Lung (tissue), 12 donors: ENCODE data around the gene AGPAT2. TPM values are rescaled to one million over a fixed set of nuclear protein-coding genes. Genes with fewer than 3 reads are reported as not detected.

Experiments used
- ATAC-seq: fragments of 200-7000 bp; cut with Tn5 transposase; one replicate; pipeline ENCODE4 v1.9.1; 2020; ENCODE audit warnings: moderate number of reproducible peaks; ENCODE audit not compliant: insufficient read depth, low FRiP score
- DNase-seq, 3 donors: peaks; one replicate each; pipeline ENCODE4 v3.0.0-alpha.2; 2013 to 2017
- H3K27ac ChIP-seq, 2 donors: one replicate each; pipeline ENCODE4 v1.5.1; 2013; ENCODE audit warnings: mild to moderate bottlenecking in 2 of 2, moderate library complexity in 2 of 2, control low read depth in 1 of 2, inconsistent platforms in 1 of 2, low read depth in 1 of 2, low read length in 1 of 2
- H3K27me3 ChIP-seq, 3 donors: one replicate each; pipeline ENCODE4 v1.5.1; 2013; ENCODE audit warnings: low read length in 2 of 3; ENCODE audit not compliant: control insufficient read depth in 3 of 3, insufficient read depth in 3 of 3
- H3K36me3 ChIP-seq, 4 donors: one replicate each; pipeline ENCODE4 v1.5.1; 2013; ENCODE audit warnings: low read length in 4 of 4, mild to moderate bottlenecking in 1 of 4, moderate library complexity in 1 of 4; ENCODE audit not compliant: control insufficient read depth in 4 of 4, insufficient read depth in 4 of 4
- H3K4me1 ChIP-seq, 5 donors: one replicate each; pipeline ENCODE4 v1.5.1; 2013; ENCODE audit warnings: low read length in 5 of 5, mild to moderate bottlenecking in 2 of 5, moderate library complexity in 1 of 5; ENCODE audit not compliant: control insufficient read depth in 5 of 5, insufficient read depth in 5 of 5
- H3K4me3 ChIP-seq: one replicate; pipeline ENCODE4 v1.5.1; 2013; ENCODE audit warnings: mild to moderate bottlenecking, control low read depth, moderate library complexity
- H3K9ac ChIP-seq, 2 donors: one replicate each; pipeline ENCODE4 v1.5.1; 2013; ENCODE audit warnings: low read length in 2 of 2, control low read depth in 1 of 2; ENCODE audit not compliant: insufficient read depth in 1 of 2
- H3K9me3 ChIP-seq, 4 donors: one replicate each; pipeline ENCODE4 v1.5.1; 2013; ENCODE audit warnings: low read length in 3 of 4, mild to moderate bottlenecking in 1 of 4, moderate library complexity in 1 of 4; ENCODE audit not compliant: control insufficient read depth in 4 of 4, insufficient read depth in 3 of 4
- whole genome bisulfite sequencing, 2 donors: extraction: QIAGEN DNeasy Blood & Tissue Kit; methylation state at CpG; one replicate each; pipeline ENCODE4 v1.1.7; 2013; 5-methylcytosine and 5-hydroxymethylcytosine counted together
- polyA plus RNA-seq, 2 donors: library from polyadenylated mRNA; stranded (reverse); fragments of 200-250 nt; gene quantifications; one replicate each; pipeline ENCODE4 v1.2.1, GENCODE V29; 2013
- total RNA-seq, 2 donors: library from RNA; depleted of rRNA in 1 of 2; stranded (reverse); fragments of >200 nt in 1 of 2; gene quantifications; one replicate each; pipeline ENCODE4 v1.2.1, GENCODE V29; 2014 to 2021
- TF ChIP-seq, protein P1 (sequence below): IDR thresholded peaks from 2 replicates; pipeline ENCODE4 v1.5.1; 2012; ENCODE audit warnings: mild to moderate bottlenecking; ENCODE audit errors: control extremely low read depth, extremely low read depth
- donor health status: control.
- donor health status: control.
- donor health status: Bipolar disorder and iron deficiency.
- donor health status: healthy.
- donor health status: DM: yes; HTN: yes; CAD: no.

The AGPAT2 gene
- total and polyA plus RNA-seq, 4 donors, result 81.7 to 277 (median 177) TPM

DNA sequence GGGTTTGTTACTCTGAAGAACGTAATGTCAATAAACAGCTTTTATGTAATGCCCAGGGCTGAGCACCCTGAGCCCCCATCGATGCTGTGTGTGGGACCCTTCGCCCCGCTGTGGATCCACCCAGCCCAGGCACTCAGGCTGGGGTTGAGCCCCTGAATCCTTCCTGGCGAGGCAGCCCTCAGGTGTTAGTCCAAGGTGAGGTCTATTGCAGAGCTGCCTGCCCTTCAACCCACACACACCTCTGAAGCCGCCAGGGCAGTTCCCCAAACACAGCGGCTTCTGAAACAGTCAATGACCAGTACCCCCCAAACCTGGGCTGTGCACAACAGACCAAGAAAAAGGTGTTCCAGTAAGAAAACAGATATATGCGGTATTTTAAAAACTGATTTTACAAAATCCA lies 36.7 kb upstream of the AGPAT2 start:
- WGBS, 2 donors, result 92 to 94% methylated on average over 8 of the region's 8 CpGs
- no peak for DNase-seq
- ATAC-seq, result no peak
- H3K36me3 ChIP-seq, result peaks cover 5 to 47% (median 24%) of the 10 kb centered on the region in 4 donors
- H3K4me1 ChIP-seq, result peaks cover 0 to 39% (median 23%) of the 10 kb centered on the region in 5 donors
- no peaks in the 10 kb centered on the region for H3K9me3 ChIP-seq
- H3K4me3 ChIP-seq, result no peak overlapping the region
- TF ChIP-seq, protein P1, sequence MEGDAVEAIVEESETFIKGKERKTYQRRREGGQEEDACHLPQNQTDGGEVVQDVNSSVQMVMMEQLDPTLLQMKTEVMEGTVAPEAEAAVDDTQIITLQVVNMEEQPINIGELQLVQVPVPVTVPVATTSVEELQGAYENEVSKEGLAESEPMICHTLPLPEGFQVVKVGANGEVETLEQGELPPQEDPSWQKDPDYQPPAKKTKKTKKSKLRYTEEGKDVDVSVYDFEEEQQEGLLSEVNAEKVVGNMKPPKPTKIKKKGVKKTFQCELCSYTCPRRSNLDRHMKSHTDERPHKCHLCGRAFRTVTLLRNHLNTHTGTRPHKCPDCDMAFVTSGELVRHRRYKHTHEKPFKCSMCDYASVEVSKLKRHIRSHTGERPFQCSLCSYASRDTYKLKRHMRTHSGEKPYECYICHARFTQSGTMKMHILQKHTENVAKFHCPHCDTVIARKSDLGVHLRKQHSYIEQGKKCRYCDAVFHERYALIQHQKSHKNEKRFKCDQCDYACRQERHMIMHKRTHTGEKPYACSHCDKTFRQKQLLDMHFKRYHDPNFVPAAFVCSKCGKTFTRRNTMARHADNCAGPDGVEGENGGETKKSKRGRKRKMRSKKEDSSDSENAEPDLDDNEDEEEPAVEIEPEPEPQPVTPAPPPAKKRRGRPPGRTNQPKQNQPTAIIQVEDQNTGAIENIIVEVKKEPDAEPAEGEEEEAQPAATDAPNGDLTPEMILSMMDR, result no peak
- H3K27me3 ChIP-seq, result no peaks in the 10 kb centered on the region
- H3K27ac ChIP-seq, result no peak overlapping the region
- no peak overlapping the region for H3K9ac ChIP-seq

DNA sequence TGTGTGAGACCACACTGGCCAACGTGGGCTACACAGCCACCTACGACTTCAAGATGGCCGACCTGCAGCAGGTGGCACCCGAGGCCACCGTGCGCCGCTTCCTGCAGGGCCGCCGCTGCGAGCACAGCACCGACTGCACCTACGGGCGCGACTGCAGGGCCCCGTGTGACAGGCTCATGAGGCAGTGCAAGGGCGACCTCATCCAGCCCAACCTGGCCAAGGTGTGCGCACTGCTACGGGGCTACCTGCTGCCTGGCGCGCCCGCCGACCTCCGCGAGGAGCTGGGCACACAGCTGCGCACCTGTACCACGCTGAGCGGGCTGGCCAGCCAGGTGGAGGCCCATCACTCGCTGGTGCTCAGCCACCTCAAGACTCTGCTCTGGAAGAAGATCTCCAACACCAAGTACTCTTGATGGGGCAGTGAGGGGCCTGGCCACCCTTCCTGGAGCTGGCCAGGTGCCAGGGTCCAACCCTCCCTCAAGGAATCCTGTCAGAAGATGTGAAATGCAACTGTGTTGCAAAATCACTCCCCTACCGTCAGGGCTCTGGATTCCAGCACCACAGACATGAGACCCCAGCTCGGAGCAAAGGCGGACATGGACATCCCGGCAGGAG lies 36.2 kb upstream of the AGPAT2 start:
- peaks cover 5 to 47% (median 24%) of the 10 kb centered on the region in 4 donors for H3K36me3 ChIP-seq
- no peaks in the 10 kb centered on the region for H3K9me3 ChIP-seq
- DNase-seq (no peak), ATAC-seq (no peak)
- peaks cover 0 to 34% (median 19%) of the 10 kb centered on the region in 5 donors for H3K4me1 ChIP-seq
- H3K4me3 ChIP-seq, result no peak overlapping the region
- no peak overlapping the region for H3K27ac ChIP-seq
- no peak overlapping the region for H3K9ac ChIP-seq
- no peaks in the 10 kb centered on the region for H3K27me3 ChIP-seq
- TF ChIP-seq, protein P1, result no peak
- WGBS, 2 donors, result 90 to 91% methylated on average over 32 of the region's 32 CpGs

GRCh38 chr9:136722969-136723356 lies 35.7 kb upstream of the AGPAT2 start:
- Histone ChIP-seq H3K36me3 (peaks cover 5 to 47% (median 24%) of the 10 kb centered on the region in 4 donors), H3K4me1 (peaks cover 0 to 32% (median 19%) of the 10 kb centered on the region in 5 donors)
- no peak for DNase-seq

More at GRCh38 chr9:136722969-136723356, 35.7 kb upstream of the AGPAT2 start:
- no peaks in the 10 kb centered on the region for H3K27me3 ChIP-seq
- 86% methylated on average over 24 of the region's 24 CpGs for WGBS, 2 donors
- no peaks in the 10 kb centered on the region for H3K9me3 ChIP-seq
- TF ChIP-seq, protein P1, result no peak
- H3K9ac ChIP-seq, result no peak overlapping the region
- no peak overlapping the region for H3K27ac ChIP-seq
- no peak for ATAC-seq
- H3K4me3 ChIP-seq, result no peak overlapping the region
